Measurements from ENCODE around the gene GCNT1. TPM values are rescaled to one million over a fixed set of nuclear protein-coding genes. Genes with fewer than 3 reads are reported as not detected.

Gene GCNT1
- total RNA-seq, 1 experiment from 2014 or later: 17.2 TPM

GRCh38 chr9:76451234-76451633 lies 7.7 kb upstream of the GCNT1 start:
- Mint-ChIP-seq H3K9me3 (peaks cover 11% of the 10 kb centered on the region), H3K4me3 (no peak overlapping the region), H3K4me1 (peaks cover 24% of the 10 kb centered on the region), H3K27ac (no peak overlapping the region), H3K27me3 (ENCODE audit: low read depth) (no peaks in the 10 kb centered on the region), H3K36me3 (peaks cover 10% of the 10 kb centered on the region)
- ChIA-PET CTCF (interaction anchor here (1.1 kb wide), 1 partner anchor 208 kb away, joined by 3 read pairs; no protein-coding TSS in a partner anchor), POLR2A (interaction anchor here (0.6 kb wide), 1 partner anchor 44 kb away, joined by 3 read pairs; no protein-coding TSS in a partner anchor)
- no peak for ATAC-seq
- TF ChIP-seq HMGA2 (CRISPR knock-in tag; IDR thresholded peaks at IDR 0.05): no peak
- no peak for TF ChIP-seq TEAD1 (CRISPR knock-in tag; IDR thresholded peaks at IDR 0.05)
- TF ChIP-seq ATF1 (CRISPR knock-in tag; IDR thresholded peaks at IDR 0.05): no peak
- no peak for TF ChIP-seq NFYB (CRISPR knock-in tag; conservative IDR thresholded peaks at IDR 0.05; ENCODE audit: low read depth)
- TF ChIP-seq AR (CRISPR knock-in tag; IDR thresholded peaks at IDR 0.05): no peak
- no peak for TF ChIP-seq JUN (CRISPR knock-in tag; IDR thresholded peaks at IDR 0.05)
- no peak for TF ChIP-seq IRF2 (CRISPR knock-in tag; IDR thresholded peaks at IDR 0.05; ENCODE audit: borderline replicate concordance, low read depth)
- no peak for TF ChIP-seq ZNF532 (CRISPR knock-in tag; IDR thresholded peaks at IDR 0.05; ENCODE audit: borderline replicate concordance)
- no peak for TF ChIP-seq RELA (CRISPR knock-in tag; IDR thresholded peaks at IDR 0.05; ENCODE audit: borderline replicate concordance)
- no peak for TF ChIP-seq SP1 (CRISPR knock-in tag; conservative IDR thresholded peaks at IDR 0.05)
- no peak for TF ChIP-seq KAT7 (CRISPR knock-in tag; IDR thresholded peaks at IDR 0.05; ENCODE audit: borderline replicate concordance)
- TF ChIP-seq MXD4 (CRISPR knock-in tag; IDR thresholded peaks at IDR 0.05; ENCODE audit: borderline replicate concordance): no peak
- TF ChIP-seq ZNF317 (CRISPR knock-in tag; IDR thresholded peaks at IDR 0.05; ENCODE audit: borderline replicate concordance, low read depth): no peak
- TF ChIP-seq ZBTB43 (CRISPR knock-in tag; IDR thresholded peaks at IDR 0.05): no peak
- TF ChIP-seq CREM (CRISPR knock-in tag; IDR thresholded peaks at IDR 0.05): no peak
- TF ChIP-seq TP53 (CRISPR knock-in tag; IDR thresholded peaks at IDR 0.05): no peak
- TF ChIP-seq ZNF281 (CRISPR knock-in tag; IDR thresholded peaks at IDR 0.05): no peak
- TF ChIP-seq ZBTB21 (CRISPR knock-in tag; IDR thresholded peaks at IDR 0.05; ENCODE audit: borderline replicate concordance): no peak
- TF ChIP-seq ZNF416 (CRISPR knock-in tag; IDR thresholded peaks at IDR 0.05): no peak
- no peak for TF ChIP-seq PRDM15 (CRISPR knock-in tag; IDR thresholded peaks at IDR 0.05)
- DNase-seq (ENCODE audit: low spot score): no peak

Measured in WTC11 (cell line).